Measurements from ENCODE around the gene TMEM115. TPM values are rescaled to one million over a fixed set of nuclear protein-coding genes. Genes with fewer than 3 reads are reported as not detected.

The TMEM115 gene
- total RNA-seq, 4 donors from 2014 or later = 60.7 to 85.3 (median 70.2) TPM

DNA sequence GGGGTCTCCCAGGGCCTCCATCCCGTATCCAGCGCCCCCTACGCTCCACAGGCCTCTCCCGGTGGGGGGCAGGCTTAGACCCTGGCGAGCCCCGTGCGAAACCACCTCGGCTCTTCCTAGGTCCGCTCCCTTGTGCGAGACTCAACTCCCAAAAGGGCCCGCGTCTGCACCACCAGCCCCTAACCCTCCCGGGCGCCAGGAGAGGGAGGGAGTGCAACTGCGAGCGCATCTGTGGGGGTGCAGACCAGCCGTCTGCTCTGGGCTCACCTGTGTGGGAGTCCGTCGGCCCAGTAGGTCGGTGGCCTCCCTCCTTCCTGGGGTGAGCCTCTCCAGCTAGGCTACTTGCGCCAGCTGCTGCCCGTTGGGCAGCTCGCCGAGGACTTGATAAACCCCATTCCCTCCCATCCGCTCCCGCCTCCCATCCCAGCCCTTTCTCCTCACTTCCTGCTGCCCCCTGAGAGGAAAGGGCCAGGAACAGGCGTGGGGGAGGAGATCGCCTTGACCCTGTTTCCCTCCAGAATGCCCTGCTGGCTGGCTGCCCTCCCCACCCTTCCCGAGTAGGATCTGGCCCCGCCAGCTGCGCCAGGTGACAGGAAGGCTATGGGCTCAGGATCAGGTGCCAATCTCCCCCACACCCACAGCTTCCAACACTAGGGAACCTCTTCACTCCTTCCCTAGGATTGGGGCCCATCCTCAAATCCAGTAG is 36.8 kb downstream of the TMEM115 start, which contains the start of gene HYAL2:
HYAL2 (minus strand) TSS at position 360 of the 706 bp plus-strand sequence. CDS start 2,256 bp downstream, outside the sequence.
- Histone ChIP-seq H3K27me3 (no peaks in the 10 kb centered on the region), H3K9me3 (no peaks in the 10 kb centered on the region), H3K36me3 (peaks cover 31% of the 10 kb centered on the region), H3K27ac (peak within 1 kb of the TSS; percentile 96), H3K4me3 (peak within 1 kb of the TSS; percentile 93), H3K4me1 (peaks cover 84% of the 10 kb centered on the region)
- WGBS = 44% methylated on average over 16 of the region's 31 CpGs
- TF ChIP-seq EP300 (IDR thresholded peaks at IDR 0.05) (no peak), POLR2AphosphoS5 (IDR thresholded peaks at IDR 0.05) (peak in 2 of 3 donors; percentile 24 to 30)
- no peak for DNase-seq (ENCODE audit: low spot score in 2 of 2)

DNA sequence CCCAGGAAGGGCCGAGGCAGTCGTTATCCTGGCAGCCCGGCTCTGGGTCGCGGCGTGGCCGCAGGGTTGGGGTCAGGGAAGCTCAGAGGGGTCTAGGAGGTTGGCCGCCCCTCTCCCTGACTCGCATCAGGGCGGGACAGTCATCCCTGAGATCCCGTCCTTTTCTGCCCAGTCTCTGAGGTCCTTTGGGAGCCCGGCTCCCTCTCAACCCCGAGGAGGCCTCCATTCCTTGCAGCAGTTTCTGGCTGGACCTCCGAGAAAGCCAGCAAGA is 37.3 kb downstream of the TMEM115 start:
- TF ChIP-seq EP300 (IDR thresholded peaks at IDR 0.05) (no peak), POLR2AphosphoS5 (IDR thresholded peaks at IDR 0.05) (no peak), POLR2A (IDR thresholded peaks at IDR 0.05) (no peak)
- TF ChIP-seq, protein P1, sequence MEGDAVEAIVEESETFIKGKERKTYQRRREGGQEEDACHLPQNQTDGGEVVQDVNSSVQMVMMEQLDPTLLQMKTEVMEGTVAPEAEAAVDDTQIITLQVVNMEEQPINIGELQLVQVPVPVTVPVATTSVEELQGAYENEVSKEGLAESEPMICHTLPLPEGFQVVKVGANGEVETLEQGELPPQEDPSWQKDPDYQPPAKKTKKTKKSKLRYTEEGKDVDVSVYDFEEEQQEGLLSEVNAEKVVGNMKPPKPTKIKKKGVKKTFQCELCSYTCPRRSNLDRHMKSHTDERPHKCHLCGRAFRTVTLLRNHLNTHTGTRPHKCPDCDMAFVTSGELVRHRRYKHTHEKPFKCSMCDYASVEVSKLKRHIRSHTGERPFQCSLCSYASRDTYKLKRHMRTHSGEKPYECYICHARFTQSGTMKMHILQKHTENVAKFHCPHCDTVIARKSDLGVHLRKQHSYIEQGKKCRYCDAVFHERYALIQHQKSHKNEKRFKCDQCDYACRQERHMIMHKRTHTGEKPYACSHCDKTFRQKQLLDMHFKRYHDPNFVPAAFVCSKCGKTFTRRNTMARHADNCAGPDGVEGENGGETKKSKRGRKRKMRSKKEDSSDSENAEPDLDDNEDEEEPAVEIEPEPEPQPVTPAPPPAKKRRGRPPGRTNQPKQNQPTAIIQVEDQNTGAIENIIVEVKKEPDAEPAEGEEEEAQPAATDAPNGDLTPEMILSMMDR (IDR thresholded peaks at IDR 0.05) = no peak
- DNase-seq (ENCODE audit: low spot score in 2 of 2) = no peak
- H3K4me3 ChIP-seq = peak overlapping the region; percentile 93
- H3K4me1 ChIP-seq = peaks cover 84% of the 10 kb centered on the region
- no peaks in the 10 kb centered on the region for H3K27me3 ChIP-seq
- peak overlapping the region; percentile 96 for H3K27ac ChIP-seq
- peaks cover 31% of the 10 kb centered on the region for H3K36me3 ChIP-seq
- H3K9me3 ChIP-seq = no peaks in the 10 kb centered on the region
- 30% methylated on average over 2 of the region's 14 CpGs for WGBS

GRCh38 chr3:50321336-50322114 is 37.8 kb downstream of the TMEM115 start:
- Histone ChIP-seq H3K9me3 (no peaks in the 10 kb centered on the region), H3K4me3 (peak overlapping the region; percentile 93), H3K36me3 (peaks cover 31% of the 10 kb centered on the region), H3K4me1 (peaks cover 84% of the 10 kb centered on the region), H3K27ac (peak overlapping the region; percentile 96), H3K27me3 (no peaks in the 10 kb centered on the region)
- TF ChIP-seq POLR2AphosphoS5 (IDR thresholded peaks at IDR 0.05) (peak in 2 of 3 donors; percentile 13 to 83), EP300 (IDR thresholded peaks at IDR 0.05) (no peak)
- TF ChIP-seq, protein P1 (IDR thresholded peaks at IDR 0.05) = peak in 1 of 2 donors; percentile 51
- 10% methylated on average over 10 of the region's 59 CpGs for WGBS
- peak; percentile 92 to 95 for DNase-seq (ENCODE audit: low spot score in 2 of 2)

DNA sequence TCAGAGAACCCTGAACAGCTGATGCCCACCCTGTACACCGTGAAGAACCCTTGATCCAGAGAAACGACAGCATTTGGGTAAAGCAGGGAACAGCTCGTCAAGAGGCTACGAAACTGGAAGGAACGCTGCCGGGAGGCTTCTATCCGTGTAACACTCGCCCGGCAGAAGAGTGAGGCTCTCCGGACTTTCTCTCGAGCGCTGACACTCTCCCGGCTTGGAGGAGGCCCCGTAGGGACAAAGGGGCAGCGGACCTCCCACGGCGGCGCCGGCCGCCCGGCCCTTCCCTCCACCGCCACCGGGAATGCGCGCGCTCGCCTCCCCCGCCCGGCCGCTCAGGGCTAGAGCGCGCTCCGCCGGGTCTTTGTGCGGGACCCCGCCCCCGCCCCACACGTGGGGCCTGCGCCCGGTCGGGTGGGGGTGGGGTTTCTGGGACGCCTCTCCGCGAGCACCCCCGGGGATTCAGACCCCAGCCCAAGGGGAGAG is 38.4 kb downstream of the TMEM115 start:
- peaks cover 28% of the 10 kb centered on the region for H3K36me3 ChIP-seq
- H3K27me3 ChIP-seq = no peaks in the 10 kb centered on the region
- 0% methylated on average over 6 of the region's 45 CpGs for WGBS
- peaks cover 85% of the 10 kb centered on the region for H3K4me1 ChIP-seq
- H3K4me3 ChIP-seq = peak overlapping the region; percentile 93
- no peak for DNase-seq (ENCODE audit: low spot score in 2 of 2)
- no peaks in the 10 kb centered on the region for H3K9me3 ChIP-seq
- peak overlapping the region; percentile 96 for H3K27ac ChIP-seq
- TF ChIP-seq, protein P1 (IDR thresholded peaks at IDR 0.05) = no peak
- TF ChIP-seq POLR2AphosphoS5 (IDR thresholded peaks at IDR 0.05) = no peak
- TF ChIP-seq POLR2A (IDR thresholded peaks at IDR 0.05) = no peak
- no peak for TF ChIP-seq EP300 (IDR thresholded peaks at IDR 0.05)

DNA sequence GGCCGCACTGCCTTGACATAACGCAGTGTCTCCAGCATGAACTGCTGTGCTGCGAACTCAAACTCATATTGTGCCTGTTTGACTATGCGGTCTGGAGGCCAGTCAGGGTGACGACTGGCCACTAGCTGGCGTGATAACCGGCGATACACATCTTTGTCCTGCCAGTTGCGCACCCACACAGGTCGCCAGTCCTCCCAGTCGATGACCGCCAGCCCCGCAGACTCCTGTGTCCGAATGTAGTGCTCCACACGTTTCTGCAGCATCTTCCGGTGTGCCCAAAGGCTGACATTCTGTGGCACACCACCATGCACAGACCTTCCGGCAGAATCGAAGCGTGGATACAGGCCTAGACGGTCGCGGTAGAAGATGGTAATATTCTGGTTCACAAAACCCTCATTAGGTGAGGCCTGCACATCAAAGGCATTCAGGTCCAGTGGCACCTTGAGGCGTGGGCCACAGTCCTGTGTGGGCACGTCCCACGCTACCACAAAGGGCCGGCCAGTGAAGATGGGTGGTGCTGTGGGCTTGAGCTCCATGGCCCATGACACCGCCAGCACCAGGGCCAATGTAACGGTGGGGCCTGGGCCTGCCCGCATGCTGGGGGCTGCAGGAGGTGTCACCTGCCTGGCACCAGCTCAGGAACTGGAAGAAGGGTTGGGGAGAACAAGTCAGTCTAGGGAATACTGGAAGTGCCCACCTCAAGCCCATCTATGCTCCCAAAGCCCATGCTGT is 39.3 kb downstream of the TMEM115 start:
- Histone ChIP-seq H3K4me1 (peaks cover 89% of the 10 kb centered on the region), H3K27me3 (no peaks in the 10 kb centered on the region), H3K9me3 (no peaks in the 10 kb centered on the region), H3K36me3 (peaks cover 20% of the 10 kb centered on the region), H3K27ac (peak overlapping the region; percentile 96), H3K4me3 (peak overlapping the region; percentile 93)
- 82% methylated on average over 16 of the region's 29 CpGs for WGBS
- DNase-seq (ENCODE audit: low spot score in 2 of 2) = no peak
- TF ChIP-seq, protein P1 (IDR thresholded peaks at IDR 0.05) = no peak
- TF ChIP-seq POLR2A (IDR thresholded peaks at IDR 0.05) = no peak
- no peak for TF ChIP-seq EP300 (IDR thresholded peaks at IDR 0.05)
- TF ChIP-seq POLR2AphosphoS5 (IDR thresholded peaks at IDR 0.05) = no peak
